GM19397 (cell line): ENCODE results near the gene B4GALNT2.
"Not testable (repeated sequence)": the region's sequence is repeated elsewhere in the genome, so short reads cannot be mapped to it uniquely, and the experiment has no call there.

Experiments used
- ATAC-seq: cut with Tn5 transposase; IDR thresholded peaks from one replicate; pipeline ENCODE4 v1.9.1; 2021; ENCODE audit warnings: mild to moderate bottlenecking, moderate library complexity; ENCODE audit not compliant: unreplicated experiment

B4GALNT2 gene, protein sequence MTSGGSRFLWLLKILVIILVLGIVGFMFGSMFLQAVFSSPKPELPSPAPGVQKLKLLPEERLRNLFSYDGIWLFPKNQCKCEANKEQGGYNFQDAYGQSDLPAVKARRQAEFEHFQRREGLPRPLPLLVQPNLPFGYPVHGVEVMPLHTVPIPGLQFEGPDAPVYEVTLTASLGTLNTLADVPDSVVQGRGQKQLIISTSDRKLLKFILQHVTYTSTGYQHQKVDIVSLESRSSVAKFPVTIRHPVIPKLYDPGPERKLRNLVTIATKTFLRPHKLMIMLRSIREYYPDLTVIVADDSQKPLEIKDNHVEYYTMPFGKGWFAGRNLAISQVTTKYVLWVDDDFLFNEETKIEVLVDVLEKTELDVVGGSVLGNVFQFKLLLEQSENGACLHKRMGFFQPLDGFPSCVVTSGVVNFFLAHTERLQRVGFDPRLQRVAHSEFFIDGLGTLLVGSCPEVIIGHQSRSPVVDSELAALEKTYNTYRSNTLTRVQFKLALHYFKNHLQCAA

DNA sequence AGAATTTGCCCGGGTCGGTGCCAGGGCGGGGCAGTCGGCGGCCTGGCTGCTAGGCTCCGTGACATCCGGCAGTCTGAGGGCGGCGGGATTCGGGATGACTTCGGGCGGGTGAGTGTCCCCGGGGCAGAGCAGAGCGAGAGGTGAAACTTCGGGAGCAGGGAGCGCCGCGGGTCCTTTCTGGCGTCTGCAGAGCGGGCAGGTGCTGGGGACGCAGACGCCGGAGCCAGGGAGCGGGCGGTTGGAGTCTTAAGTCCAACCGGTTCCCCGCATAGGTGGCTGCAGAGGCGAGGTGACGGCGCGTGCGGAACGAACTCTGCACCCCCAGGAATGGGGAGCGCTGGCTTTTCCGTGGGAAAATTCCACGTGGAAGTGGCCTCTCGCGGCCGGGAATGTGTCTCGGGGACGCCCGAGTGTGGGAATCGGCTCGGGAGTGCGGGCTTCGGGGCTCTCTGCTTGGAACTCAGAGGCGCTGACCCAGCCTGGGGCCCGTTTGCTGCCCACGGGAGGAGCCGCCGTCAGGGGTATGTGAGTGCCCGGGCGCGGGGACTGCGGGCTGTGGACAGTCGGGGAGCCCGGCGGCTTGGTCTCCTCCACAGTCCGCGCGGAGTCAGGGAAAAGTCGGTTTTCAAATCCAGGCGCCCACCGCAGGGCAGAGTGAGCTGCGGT, at the start of gene B4GALNT2:
Gene B4GALNT2 (plus strand): TSS at position 71 of the 666 bp plus-strand sequence. CDS start 24 bp downstream, at position 95.
- ATAC-seq: no peak

DNA sequence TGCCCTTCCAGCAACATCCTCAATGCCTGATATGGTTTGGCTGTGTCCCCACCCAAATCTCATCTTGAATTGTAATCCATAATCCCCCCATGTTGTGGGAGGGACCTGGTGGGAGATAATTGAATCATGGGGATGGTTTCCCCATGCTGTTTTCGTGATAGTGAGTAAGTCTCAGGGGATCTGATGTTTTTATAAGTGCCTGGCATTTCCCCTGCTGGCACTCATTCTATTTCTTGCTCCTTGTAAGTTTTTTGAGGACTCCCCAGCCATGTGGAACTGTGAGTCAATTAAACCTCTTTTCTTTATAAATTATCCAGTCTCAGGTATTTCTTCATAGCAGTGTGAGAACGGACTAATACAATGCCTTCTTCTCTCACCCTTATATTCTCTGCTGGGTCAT, 47.5 kb upstream of the B4GALNT2 start:
- not testable (repeated sequence) for ATAC-seq

GRCh38 chr17:49085565-49086315, 46.8 kb upstream of the B4GALNT2 start:
- no peak for ATAC-seq

DNA sequence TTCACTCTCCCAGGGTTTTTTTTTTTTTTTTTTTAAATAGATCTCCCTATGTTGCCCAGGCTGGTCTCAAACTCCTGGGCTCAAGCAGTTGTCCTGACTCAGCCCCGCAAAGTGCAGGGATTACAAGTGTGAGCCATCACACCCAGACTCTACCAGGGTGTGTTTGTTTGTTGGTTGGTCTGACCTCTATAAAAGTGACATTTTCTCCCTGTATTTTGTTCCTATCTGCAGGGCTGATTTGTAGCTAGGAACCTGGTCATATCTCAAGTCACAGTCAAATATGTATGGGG, 46.3 kb upstream of the B4GALNT2 start:
- ATAC-seq: no peak

DNA sequence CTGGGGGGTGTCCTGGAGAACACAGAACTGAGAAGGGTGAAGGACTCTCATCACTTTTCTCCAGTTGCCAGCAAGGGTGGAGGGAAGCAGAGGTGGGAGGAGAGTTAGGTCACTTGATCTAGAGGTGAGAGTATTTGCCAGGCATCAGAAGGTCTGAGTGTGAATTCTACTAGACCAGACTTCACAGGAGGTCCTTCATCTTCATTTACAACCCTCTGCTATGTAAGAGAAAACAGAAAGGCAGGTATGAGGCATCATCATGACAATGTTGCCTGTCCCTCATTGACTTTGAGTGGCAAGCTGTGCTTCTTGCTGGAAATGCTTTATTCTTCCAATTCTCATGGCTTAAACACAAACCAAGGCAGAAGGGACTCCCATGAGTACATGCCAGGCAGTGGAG, 45.9 kb upstream of the B4GALNT2 start:
- ATAC-seq: no peak

DNA sequence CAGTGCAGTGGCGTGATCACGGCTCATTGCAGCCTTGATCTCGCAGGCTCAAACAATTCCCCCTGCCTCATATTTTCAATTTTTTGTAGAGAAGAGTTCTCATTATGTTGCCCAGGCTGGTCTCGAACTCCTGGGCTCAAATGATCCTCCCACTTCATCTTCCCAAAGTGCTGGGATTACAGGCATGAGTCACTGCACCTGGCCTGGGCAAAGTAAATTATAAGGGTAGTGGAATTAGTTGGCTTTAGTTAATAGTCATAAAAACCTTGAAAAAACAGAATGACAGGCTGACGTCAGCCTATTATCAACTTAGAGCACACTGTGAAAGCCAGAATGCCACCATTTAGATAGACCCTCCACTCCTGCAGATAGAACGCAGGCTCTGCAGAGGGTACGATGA, 43.5 kb upstream of the B4GALNT2 start:
- ATAC-seq: no peak

- ATAC-seq: no peak
These were observed 41.5 kb upstream of the B4GALNT2 start for GRCh38 chr17:49090878-49091594.

DNA sequence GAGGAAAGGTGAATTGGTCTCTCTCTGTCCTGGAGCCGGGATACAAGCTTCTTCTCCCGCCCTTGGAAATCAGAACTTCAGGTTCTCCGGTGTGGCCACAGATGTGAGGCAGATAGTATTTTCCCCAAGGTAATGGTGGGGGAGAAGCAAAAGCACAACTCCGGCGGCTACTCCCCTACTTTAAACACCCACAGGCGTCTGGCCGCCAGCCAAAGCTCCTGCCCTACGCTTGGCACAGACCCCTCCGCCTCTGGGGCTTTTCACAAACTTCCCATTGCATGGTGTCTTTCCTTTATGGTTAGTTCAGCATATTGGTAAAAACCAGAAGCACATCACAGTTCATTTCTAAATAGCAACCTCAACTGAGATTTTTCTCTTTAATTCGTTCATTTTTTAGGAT, 39.4 kb upstream of the B4GALNT2 start:
- ATAC-seq: no peak

- no peak for ATAC-seq
These were observed 32.0 kb upstream of the B4GALNT2 start for GRCh38 chr17:49100601-49101000.

DNA sequence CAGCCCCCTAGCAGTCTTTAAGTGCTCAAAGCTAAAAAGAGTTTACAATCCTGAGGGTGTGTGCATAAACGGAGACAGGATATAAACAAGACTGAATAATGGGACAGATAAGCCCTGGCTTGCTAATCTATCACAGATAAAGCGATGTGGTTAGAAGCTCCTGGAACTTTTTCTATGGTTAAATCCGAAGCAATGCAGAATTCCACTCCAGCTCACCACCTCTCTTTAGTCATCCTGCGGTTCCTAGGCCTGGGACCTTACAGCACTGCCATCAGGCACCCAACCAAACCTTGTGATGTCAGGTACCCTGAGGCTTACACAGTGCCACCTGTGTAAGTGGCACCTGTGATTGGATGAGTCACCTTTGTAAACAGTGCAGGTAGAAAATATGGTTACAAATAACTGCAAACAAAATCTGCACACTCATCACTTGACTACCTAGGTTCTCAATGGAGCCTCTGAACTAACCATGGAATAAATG, 31.5 kb upstream of the B4GALNT2 start:
- ATAC-seq: no peak

- not testable (repeated sequence) for ATAC-seq
These were observed 29.2 kb upstream of the B4GALNT2 start for GRCh38 chr17:49103360-49103759.

GRCh38 chr17:49104511-49105074, 28.0 kb upstream of the B4GALNT2 start:
- ATAC-seq: no peak

GRCh38 chr17:49106321-49107210, 26.0 kb upstream of the B4GALNT2 start:
- ATAC-seq: no peak

DNA sequence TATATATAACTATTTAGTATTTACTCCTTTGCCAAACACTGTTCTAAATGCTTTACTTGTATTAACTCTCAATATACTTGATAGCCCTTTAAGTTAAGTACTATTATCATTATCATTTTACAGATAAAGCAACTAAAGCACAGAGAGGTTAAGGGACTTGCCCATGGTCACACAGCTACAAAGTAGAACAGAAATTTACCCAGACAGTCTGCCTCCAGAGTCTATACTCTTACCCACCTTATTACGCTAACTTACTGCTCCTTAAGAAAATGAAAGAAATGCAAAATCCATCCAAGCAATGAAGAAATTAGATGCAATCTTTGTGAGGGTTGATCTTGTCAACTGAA, 25.4 kb upstream of the B4GALNT2 start:
- no peak for ATAC-seq

DNA sequence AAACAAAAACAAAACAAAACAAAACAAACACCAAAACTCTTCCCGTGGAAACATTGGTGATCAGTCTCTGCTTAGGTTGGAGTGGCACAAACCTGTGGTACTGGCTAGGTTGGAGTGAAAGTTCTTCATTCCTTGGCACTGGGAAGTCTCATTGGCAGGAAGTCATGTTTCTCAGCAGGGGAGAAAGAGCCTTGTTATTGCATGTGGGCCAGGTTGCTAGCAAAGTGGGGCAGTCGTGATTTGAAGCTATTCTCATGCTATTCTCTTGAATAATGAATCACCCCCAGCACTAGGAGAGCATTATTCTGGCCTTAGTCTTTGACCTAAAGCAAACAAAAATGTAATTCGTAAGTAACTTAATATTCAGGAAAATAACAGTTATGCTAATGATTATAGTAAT, 24.3 kb upstream of the B4GALNT2 start:
- no peak for ATAC-seq

GRCh38 chr17:49110509-49110908, 22.1 kb upstream of the B4GALNT2 start:
- ATAC-seq: no peak

DNA sequence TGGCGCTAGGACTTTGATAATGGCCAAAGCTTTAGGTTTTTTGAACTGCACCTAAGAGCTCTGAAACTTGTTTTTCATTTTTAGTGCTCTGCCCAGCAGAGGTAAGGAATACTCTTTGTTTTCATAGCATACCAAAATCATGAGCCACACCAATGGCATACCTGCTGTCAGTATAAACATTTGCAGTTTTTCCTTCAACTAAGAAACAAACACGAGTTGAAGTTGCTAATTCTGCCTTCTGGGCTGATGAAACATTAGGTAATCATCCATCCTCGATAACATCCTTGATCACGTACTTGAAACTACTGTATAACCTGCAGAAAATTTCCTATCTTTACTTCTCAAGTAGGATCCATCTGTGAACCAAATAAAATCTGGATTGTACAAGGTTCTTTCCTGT, 20.6 kb upstream of the B4GALNT2 start:
- no peak for ATAC-seq

DNA sequence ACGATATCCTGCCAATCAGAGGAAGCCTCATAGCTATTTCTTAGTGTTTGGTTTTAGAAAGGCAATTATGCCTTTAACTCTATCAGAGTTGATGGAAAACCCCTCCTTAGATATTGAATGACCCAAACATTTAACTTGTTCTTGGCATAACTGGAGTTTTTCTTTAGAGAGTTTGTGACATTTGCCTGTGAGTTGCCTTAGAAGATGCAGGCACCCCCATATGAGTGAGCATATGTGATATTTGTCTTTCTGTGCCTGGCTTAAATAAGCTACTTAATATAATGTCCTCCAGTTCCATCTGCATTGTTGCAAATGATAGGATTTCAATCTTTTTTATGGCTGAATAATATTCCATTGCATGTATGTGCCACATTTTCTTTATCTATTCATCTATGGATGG, 19.6 kb upstream of the B4GALNT2 start:
- no peak for ATAC-seq

GRCh38 chr17:49114703-49115102, 17.9 kb upstream of the B4GALNT2 start:
- no peak for ATAC-seq
